HG02623 (cell line): ENCODE results near the gene PRND.

Source experiments
- ATAC-seq: cut with Tn5 transposase; IDR thresholded peaks from one replicate; pipeline ENCODE4 v1.9.1; 2021; ENCODE audit warnings: moderate library complexity; ENCODE audit not compliant: unreplicated experiment

PRND gene

DNA sequence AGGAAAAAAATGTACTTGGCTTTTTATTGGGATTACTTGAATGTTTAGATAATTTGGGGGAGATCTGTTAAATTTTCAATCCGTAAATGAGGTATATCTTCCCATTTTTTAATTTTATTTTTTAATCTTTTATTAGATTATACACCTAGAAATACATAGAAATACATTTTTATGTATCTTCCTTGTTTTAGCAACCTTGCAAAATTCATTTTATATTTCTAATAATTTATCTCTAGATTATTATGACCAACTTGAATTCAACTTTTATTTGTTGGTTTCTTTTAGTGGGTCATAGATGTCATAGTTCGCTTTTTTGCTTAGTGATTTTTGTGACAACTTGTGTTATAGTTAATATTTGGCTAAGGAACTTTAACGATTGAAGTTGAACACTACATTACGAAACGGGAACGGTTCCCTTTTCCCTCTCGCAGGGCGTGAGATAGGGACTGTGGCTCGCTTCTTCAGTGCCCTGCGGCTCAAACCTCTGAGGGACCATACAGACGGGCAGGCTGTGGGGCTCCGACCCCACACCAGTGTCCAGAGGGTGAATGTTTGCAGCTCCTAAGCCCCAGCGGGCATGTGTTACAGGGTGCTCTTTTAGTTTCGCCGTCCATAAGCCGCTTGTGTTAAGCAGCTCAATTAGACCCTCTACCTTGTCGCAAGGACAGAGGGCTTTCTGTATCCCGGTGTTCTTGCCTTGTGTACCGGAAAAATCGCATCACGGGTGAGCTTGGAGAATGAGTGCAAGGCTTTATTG lies 53.8 kb downstream of the PRND start:
- ATAC-seq: no peak

DNA sequence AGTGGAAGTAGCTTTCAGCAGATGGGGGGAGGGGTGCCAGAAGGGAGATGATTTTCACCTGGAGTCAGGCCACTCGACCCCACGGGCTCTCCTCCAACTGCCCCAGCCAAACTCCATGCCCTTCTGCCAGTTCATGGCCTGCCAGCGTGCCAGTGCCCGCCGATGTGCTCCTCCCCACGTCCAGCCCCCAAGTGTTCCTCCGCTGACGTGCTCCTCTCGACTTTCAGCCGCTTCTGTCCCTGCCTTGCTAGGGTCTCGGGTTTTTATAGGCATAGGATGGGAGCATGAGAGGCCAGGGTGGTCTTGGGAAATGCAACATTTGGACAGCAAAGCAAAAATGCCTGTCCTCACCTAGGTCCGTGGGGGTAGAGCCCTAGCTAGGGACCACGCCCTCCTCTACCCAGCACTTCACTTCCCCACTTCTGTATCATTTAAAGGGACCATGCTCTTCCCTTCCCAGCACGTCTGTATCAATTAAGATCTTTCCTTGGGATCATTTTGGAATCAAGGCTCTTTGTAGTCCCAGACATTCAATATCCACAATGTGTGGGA lies 54.4 kb downstream of the PRND start:
- no peak for ATAC-seq
